ENCODE results near the gene MEIS1.

DNA sequence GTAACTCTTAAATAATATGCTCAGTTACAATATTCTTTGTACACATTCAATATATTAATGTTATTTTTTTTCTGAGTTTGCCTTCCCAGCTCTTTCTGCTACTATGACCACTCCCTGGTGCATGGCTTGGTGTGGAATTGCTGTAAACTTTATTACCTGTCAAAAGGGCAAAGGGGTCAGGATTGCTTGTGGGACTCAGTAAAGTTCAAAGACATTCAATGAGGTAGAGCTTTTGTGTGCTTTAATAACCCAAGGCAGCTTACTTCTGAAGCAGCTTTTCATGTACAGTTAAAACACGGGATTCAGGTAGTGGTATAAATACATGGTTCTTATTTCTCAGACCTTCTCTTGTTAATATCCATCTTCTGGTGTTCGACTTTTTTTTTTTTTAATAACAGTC is 132.8 kb downstream of the MEIS1 start:
- TF ChIP-seq STAT1 (IDR thresholded peaks at IDR 0.05; ENCODE audit: unreplicated experiment) (no peak), EZH2 (IDR thresholded peaks at IDR 0.05; ENCODE audit: low read depth, unreplicated experiment) (no peak), POLR2AphosphoS5 (IDR thresholded peaks at IDR 0.05; ENCODE audit: low read depth) (no peak)
